WERI-Rb-1 (cell line): Measurements from ENCODE around the gene CACNG6.

Experiments
- DNase-seq: peaks from one replicate; pipeline ENCODE4 v3.0.0-alpha.2; 2020
- H3K27ac ChIP-seq: fragments of 250-450 bp; sonication (Bioruptor Pico); 2 replicates; pipeline ENCODE4 v1.5.1; 2020; ENCODE audit warnings: mild to moderate bottlenecking, moderate library complexity
- H3K27me3 ChIP-seq: fragments of 250-450 bp; sonication (Bioruptor Pico); 2 replicates; pipeline ENCODE4 v1.5.1; 2021; ENCODE audit warnings: mild to moderate bottlenecking, low read depth, moderate library complexity; ENCODE audit not compliant: insufficient read depth, severe bottlenecking
- H3K36me3 ChIP-seq: fragments of 250-450 bp; sonication (Bioruptor Pico); 2 replicates; pipeline ENCODE4 v1.5.1; 2020; ENCODE audit warnings: mild to moderate bottlenecking, moderate library complexity
- H3K4me3 ChIP-seq: 2 replicates; pipeline ENCODE4 v1.5.1; 2011; ENCODE audit warnings: low read depth, mild to moderate bottlenecking, control low read depth, low read length
- H3K9me3 ChIP-seq: fragments of 250-450 bp; sonication (Bioruptor Pico); 2 replicates; pipeline ENCODE4 v1.5.1; 2021; ENCODE audit warnings: mild to moderate bottlenecking, moderate library complexity; ENCODE audit not compliant: severe bottlenecking
- TF ChIP-seq, protein P1 (sequence below): IDR thresholded peaks from 2 replicates; pipeline ENCODE4 v1.5.1; 2011; ENCODE audit warnings: low read depth, mild to moderate bottlenecking, control low read depth, inconsistent platforms, low read length

The CACNG6 gene

GRCh38 chr19:54041969-54042606, 50.7 kb downstream of the CACNG6 start:
- H3K27me3 ChIP-seq, result peaks cover 69% of the 10 kb centered on the region
- H3K36me3 ChIP-seq, result no peaks in the 10 kb centered on the region
- TF ChIP-seq, protein P1, sequence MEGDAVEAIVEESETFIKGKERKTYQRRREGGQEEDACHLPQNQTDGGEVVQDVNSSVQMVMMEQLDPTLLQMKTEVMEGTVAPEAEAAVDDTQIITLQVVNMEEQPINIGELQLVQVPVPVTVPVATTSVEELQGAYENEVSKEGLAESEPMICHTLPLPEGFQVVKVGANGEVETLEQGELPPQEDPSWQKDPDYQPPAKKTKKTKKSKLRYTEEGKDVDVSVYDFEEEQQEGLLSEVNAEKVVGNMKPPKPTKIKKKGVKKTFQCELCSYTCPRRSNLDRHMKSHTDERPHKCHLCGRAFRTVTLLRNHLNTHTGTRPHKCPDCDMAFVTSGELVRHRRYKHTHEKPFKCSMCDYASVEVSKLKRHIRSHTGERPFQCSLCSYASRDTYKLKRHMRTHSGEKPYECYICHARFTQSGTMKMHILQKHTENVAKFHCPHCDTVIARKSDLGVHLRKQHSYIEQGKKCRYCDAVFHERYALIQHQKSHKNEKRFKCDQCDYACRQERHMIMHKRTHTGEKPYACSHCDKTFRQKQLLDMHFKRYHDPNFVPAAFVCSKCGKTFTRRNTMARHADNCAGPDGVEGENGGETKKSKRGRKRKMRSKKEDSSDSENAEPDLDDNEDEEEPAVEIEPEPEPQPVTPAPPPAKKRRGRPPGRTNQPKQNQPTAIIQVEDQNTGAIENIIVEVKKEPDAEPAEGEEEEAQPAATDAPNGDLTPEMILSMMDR, result no peak
- DNase-seq, result no peak
- H3K9me3 ChIP-seq, result peaks cover 2% of the 10 kb centered on the region
- H3K4me3 ChIP-seq, result no peak overlapping the region
- no peak overlapping the region for H3K27ac ChIP-seq

GRCh38 chr19:54042989-54043388, 51.6 kb downstream of the CACNG6 start:
- no peak overlapping the region for H3K27ac ChIP-seq
- H3K9me3 ChIP-seq, result peaks cover 2% of the 10 kb centered on the region
- peaks cover 76% of the 10 kb centered on the region for H3K27me3 ChIP-seq
- TF ChIP-seq, protein P1, result no peak
- no peaks in the 10 kb centered on the region for H3K36me3 ChIP-seq
- H3K4me3 ChIP-seq, result no peak overlapping the region
- DNase-seq, result no peak

GRCh38 chr19:54045771-54046170, 54.3 kb downstream of the CACNG6 start:
- Histone ChIP-seq H3K4me3 (no peak overlapping the region), H3K36me3 (no peaks in the 10 kb centered on the region), H3K27ac (no peak overlapping the region), H3K27me3 (peaks cover 82% of the 10 kb centered on the region), H3K9me3 (peaks cover 4% of the 10 kb centered on the region)
- no peak for DNase-seq
- TF ChIP-seq, protein P1, result no peak

DNA sequence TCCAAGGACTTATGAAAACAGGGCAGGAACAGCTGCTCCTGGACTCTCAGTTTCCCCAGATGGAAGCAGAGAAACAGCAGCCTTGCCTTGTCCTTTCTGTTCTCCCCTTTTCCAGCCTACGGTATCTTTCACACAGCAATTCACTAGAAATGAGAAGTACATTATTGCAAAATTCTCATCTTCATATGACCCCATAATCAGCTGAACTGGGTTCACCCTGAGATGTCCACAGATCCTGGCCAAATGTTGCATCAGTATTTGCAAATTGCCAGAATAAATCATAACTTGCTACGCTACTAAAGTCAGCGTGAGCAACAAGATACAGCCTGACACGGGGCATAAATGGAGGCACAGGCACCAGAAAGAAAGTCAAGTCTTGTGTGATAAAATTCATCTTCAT, 56.2 kb downstream of the CACNG6 start:
- peaks cover 81% of the 10 kb centered on the region for H3K27me3 ChIP-seq
- TF ChIP-seq, protein P1, result no peak
- H3K9me3 ChIP-seq, result peaks cover 4% of the 10 kb centered on the region
- no peaks in the 10 kb centered on the region for H3K36me3 ChIP-seq
- DNase-seq, result no peak
- no peak overlapping the region for H3K4me3 ChIP-seq
- H3K27ac ChIP-seq, result no peak overlapping the region
